Smooth muscle cell of the pulmonary artery (primary cell): ENCODE results near the gene TMA7. TPM values are rescaled to one million over a fixed set of nuclear protein-coding genes. Genes with fewer than 3 reads are reported as not detected.

Experiments used
- total RNA-seq: library from RNA; depleted of rRNA; stranded (reverse); fragments of >200 nt; gene quantifications from 2 replicates; pipeline ENCODE4 v1.2.3, GENCODE V29; 2014

TMA7 gene
- total RNA-seq, result 69.9 and 93.4 TPM in 2 replicates

DNA sequence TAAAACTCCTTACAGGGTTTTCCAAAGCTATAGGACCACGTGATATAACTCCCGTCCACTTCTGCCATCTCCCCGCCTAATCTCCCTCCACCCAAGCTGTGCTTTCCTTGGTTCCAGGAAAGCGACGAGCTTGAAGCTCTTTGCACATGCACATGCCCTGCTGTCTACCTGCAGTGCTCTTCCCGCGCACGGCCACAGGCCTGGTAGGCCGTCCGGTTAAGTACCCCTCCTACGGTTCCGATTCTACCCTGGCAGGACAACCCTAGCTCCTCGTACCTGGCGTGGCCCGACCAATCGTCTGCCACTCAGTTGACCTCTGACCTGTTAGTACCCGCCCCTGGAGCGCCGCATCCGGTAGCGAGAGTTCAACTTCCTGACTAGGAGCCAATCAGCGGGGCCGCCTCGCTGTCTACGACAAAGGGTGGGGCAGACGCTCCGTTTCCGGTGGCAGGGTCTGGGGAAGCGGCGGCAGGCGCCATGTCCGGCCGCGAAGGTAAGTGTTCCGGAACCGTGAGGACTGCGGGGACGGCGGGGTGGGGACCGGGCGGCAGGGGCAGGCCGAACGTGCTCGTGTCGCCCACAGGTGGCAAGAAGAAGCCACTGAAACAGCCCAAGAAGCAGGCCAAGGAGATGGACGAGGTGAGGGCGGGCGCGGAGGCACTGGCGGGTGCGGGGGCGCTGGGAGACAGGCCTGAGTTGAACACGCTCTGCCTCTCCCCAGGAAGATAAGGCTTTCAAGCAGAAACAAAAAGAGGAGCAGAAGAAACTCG, at the start of gene TMA7, which contains the start of gene CCDC51:
Gene TMA7, plus strand, starts transcription at position 438 of the 770 bp plus-strand sequence. Its CDS starts 40 bp downstream, at position 478.
Gene CCDC51, minus strand, starts transcription at position 300 of the 770 bp plus-strand sequence. CDS start 4,991 bp downstream, outside the sequence.

DNA sequence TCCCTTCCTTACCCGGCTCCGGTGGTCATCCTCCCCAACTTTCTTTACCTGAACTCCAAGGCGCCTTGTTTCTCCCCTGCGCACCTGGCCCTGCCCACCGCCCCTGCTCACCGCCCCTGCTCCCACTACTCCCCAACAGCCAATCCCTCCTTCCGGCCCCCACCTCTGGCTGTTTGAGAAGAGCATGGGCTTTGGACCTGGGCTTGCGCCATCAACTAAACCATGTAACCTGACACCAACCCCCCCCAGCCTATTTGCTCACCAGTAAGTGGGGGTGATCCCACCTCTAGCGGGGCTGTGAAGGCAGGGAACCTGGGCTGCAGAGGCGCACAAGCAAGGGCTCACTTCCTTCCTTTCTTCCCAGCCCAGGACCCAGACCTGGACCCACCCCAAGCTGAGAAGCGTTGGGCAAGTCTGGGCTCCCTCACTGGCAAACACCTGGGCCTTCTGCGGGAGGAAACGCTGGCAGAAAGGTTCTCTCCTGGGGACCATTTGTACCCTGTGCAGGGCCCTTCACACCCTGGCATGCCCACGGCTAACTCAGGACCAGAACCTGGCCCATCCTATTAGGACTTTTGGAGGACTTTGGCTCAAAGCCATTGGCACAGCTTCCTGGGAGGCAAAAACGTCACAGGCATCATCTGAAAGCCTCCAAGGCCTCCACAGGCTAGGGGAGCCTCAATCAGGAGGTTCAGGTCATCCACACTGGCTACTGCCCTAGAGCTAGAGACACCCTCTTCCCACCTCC, 9.9 kb upstream of the TMA7 start, which contains the start of gene PLXNB1:
Gene PLXNB1, minus strand, starts transcription at position 127 of the 748 bp plus-strand sequence. CDS start 5,475 bp downstream, outside the sequence.

DNA sequence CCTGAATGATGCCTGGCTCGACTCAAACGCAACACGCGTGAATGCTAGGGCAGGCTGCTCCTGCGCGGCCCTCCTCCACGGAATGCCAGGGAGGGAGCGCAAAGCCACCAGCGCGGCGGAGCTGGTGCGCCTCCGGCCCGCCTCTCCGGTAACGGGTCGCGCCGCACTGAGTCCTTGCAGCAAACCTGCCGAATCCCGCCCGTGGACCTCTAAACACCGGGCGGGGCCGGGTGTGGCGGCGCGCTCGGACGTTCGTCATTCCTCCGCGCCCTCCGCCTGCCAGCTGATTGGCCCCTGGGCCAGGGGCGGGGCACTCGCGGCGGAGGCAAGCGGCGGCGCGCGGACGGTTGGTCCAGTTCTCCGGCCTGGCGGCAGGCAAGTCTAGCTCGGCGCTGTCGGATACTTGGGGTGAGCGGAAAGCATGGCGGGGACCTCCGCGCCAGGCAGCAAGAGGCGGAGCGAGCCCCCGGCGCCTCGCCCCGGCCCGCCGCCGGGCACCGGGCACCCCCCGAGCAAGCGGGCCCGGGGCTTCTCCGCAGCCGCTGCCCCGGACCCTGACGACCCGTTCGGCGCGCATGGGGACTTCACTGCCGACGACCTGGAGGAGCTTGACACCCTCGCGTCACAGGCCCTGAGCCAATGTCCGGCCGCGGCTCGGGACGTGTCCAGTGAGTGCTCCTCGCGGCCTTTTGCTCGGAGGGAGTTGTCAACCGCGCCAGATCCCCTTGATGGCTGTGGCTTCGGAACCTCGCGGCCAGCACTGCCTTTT, 6.6 kb downstream of the TMA7 start, which contains the start of gene ATRIP:
Gene ATRIP, plus strand, starts transcription at position 313 of the 769 bp plus-strand sequence. Its CDS starts 109 bp downstream, at position 422.

Other genes starting within 250 kb of the TMA7 start
- gene CAMP, start 216.8 kb upstream of the TMA7 start, total RNA-seq, result not detected in 2 replicates
- gene ZNF589, start 199.2 kb upstream of the TMA7 start, total RNA-seq, result 4.9 and 6.9 TPM in 2 replicates
- gene NME6, start 138.9 kb upstream of the TMA7 start, total RNA-seq, result 21.3 and 21.6 TPM in 2 replicates
- not detected in 2 replicates for gene SPINK8, start 106.6 kb upstream of the TMA7 start, total RNA-seq
- not detected in 2 replicates for gene FBXW12, start 68.0 kb upstream of the TMA7 start, total RNA-seq
- gene PLXNB1, start 10.2 kb upstream of the TMA7 start, total RNA-seq, result 23.8 and 37.3 TPM in 2 replicates
- 11.3 and 12.6 TPM in 2 replicates for gene CCDC51, start 138 bp upstream of the TMA7 start, total RNA-seq
- 5.1 and 6.3 TPM in 2 replicates for gene ATRIP, start 6.5 kb downstream of the TMA7 start, total RNA-seq
- 134 and 160 TPM in 2 replicates for gene SHISA5, start 63.9 kb downstream of the TMA7 start, total RNA-seq
- 59.8 and 62.5 TPM in 2 replicates for gene PFKFB4, start 116.5 kb downstream of the TMA7 start, total RNA-seq
- gene UCN2, start 123.5 kb downstream of the TMA7 start, total RNA-seq, result 0.98 and 1.4 TPM in 2 replicates
- gene COL7A1, start 155.1 kb downstream of the TMA7 start, total RNA-seq, result 32.6 and 40.7 TPM in 2 replicates
- 229 and 273 TPM in 2 replicates for gene UQCRC1, start 169.4 kb downstream of the TMA7 start, total RNA-seq
- not detected in 2 replicates for gene TMEM89, start 181.5 kb downstream of the TMA7 start, total RNA-seq
- 19.3 and 20.7 TPM in 2 replicates for gene SLC26A6, start 195.2 kb downstream of the TMA7 start, total RNA-seq
- 0.91 and 2.9 TPM in 2 replicates for gene CELSR3, start 222.6 kb downstream of the TMA7 start, total RNA-seq
- 15.9 and 18.9 TPM in 2 replicates for gene NCKIPSD, start 245.7 kb downstream of the TMA7 start, total RNA-seq